HL-60/S4 treated with retinoic acid at 250 ng/mL for 4 days and 3 days (cell line): ENCODE results near the gene ACY1.

Source experiments
- in situ Hi-C: fragments of 300-500 bp; cut with MboI; formaldehyde crosslinking; loops from 2 replicates; pipeline ENCODE4 v1.7.0; 2022; ENCODE audit warnings: low sequenced_read_pairs

ACY1 gene

GRCh38 chr3:51945926-51946705 lies 37.2 kb upstream of the ACY1 start:
- in situ Hi-C loops = no loop called here

- in situ Hi-C loops = no loop called here
Measured at GRCh38 chr3:51946796-51947195, 36.5 kb upstream of the ACY1 start.

GRCh38 chr3:51947215-51947900 lies 36.0 kb upstream of the ACY1 start:
- in situ Hi-C loops = no loop called here

DNA sequence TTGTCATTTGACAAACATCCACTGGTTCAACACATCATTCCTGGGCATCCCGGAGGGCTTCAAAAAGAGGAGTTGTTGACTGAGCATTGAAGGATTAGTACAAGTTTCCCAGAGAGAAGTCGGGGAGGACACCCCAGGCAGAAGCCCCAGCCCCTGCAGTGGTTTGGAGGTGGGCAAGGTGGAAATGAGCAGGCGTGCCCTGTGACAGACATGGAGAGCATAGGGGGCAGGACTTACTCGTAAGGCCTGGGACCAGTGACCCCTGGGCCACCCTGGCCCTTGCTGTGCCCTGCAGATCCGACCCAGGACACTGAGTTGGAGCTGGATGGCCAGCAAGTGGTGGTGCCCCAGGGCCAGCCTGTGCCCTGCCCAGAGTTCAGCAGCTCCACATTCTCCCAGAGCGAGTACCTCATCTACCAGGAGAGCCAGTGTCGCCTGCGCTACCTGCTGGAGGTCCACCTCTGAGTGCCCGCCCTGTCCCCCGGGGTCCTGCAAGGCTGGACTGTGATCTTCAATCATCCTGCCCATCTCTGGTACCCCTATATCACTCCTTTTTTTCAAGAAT lies 35.2 kb upstream of the ACY1 start:
- in situ Hi-C loops = no loop called here

DNA sequence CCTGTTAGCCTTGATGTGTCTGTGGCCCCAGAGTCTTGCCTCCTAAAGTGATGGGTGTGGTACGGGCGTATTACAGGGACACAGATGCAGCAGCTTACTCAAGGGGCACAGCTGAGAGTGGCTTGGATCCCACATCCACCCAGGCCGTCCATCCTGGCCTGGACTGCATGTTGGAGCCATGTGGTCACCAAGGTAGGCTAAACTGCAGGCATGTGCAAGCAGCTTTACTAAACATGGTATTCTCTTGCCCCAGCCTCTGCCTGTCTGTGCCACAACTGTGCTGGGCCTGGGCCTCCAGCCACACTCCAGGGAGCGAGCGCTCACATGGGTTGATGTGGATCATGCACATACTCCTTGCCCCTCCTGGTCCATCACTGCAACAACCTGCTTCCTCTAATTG lies 34.2 kb upstream of the ACY1 start:
- in situ Hi-C loops = no loop called here

GRCh38 chr3:51950899-51951298 lies 32.4 kb upstream of the ACY1 start:
- in situ Hi-C loops = no loop called here

- in situ Hi-C loops = no loop called here
Measured at GRCh38 chr3:51953445-51953844, 29.9 kb upstream of the ACY1 start.

- in situ Hi-C loops = no loop called here
Measured at GRCh38 chr3:51954105-51954504, 29.2 kb upstream of the ACY1 start.

DNA sequence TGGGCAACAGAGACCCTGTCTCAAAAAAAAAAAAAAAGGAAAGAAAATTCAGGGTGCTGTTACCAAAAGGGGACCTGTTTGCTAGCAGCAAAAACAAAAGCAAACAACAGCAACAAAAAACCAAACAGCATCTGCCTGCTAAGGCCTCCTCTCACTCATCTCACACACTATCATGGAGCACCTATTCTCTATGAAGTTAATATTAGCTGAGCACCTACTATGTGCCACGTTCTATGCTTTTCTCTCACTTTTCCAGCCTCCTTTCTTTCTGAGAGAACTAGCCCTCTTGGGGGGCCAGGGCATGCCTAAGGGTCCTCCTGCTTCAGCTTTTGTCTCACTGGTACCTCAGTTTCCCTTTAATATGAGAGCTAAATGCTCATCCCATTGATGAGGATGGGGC lies 28.6 kb upstream of the ACY1 start:
- in situ Hi-C loops = no loop called here

- in situ Hi-C loops = no loop called here
Measured at GRCh38 chr3:51955175-51955892, 28.0 kb upstream of the ACY1 start, which contains the start of gene GPR62. TSS of gene GPR62 (plus strand) at chr3:51955381. CDS start at chr3:51955653, 272 bp downstream.

GRCh38 chr3:51955893-51956770 lies 27.2 kb upstream of the ACY1 start:
- in situ Hi-C loops = no loop called here

DNA sequence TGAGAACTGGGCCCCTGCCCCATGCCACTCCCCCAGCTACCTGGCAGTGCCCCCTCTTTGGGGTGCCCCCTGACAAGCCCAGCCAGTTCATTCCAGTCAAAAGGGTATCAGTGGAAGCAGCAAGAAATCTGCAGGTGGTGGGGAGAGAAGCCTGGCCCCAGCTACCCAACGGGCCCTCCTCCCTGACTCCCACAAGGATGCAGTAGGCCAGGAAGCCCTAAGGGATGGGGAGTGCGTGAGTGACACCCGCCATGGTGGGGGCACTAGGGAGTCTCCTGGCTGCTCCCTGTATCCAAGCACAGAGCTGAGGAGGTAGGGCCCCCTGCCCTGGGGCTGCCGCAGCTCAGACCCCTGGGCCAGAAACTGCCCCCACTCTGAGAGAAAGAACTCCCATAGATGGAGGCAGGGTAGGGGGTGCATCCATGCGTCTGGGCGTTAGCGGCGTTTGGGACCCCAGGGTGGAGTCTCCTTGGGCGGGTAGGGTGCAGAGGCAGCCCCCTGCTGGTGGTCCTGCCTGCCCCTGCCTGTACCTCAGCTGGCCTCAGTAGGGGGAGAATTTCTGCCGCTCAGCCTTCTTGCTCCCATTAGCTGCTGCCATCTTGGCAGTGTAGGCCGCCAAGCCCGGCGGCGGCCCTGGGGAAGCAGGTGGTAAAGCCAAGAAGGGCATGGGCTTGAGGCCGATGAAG lies 25.7 kb upstream of the ACY1 start:
- in situ Hi-C loops = no loop called here

GRCh38 chr3:51958603-51959521 lies 24.5 kb upstream of the ACY1 start:
- in situ Hi-C loops = no loop called here

- in situ Hi-C loops = no loop called here
Measured at GRCh38 chr3:51959651-51960050, 23.7 kb upstream of the ACY1 start.

- in situ Hi-C loops = no loop called here
Measured at GRCh38 chr3:51960386-51960785, 22.9 kb upstream of the ACY1 start.

DNA sequence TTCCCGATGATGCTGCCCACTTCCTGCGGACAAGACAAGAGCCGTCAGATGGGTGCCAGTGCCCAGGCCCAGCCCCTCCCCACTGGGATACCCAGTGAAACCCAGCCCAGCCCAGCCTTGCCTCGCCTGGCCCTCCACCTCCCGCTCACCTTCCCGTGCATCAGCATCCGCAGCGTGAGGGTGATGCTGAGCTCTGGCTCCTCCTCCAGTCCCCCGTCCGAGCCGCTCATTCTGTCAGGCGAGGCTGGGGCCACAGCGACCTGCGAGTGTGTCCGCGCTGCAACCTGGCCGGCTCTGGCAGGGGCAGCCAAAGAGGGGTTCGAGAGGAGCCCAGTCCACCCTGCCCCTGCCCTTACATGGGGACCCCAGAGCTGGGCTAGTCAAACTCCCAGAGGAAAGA lies 22.3 kb upstream of the ACY1 start:
- in situ Hi-C loops = no loop called here

GRCh38 chr3:51961602-51962569 lies 21.4 kb upstream of the ACY1 start:
- in situ Hi-C loops = no loop called here
